Activated naive CD4-positive, alpha-beta T cell treated with Interleukin-2 at 50 U/mL for 16 hours (primary cell): ENCODE results near the gene STARD13.
"Not testable (repeated sequence)": the region's sequence is repeated elsewhere in the genome, so short reads cannot be mapped to it uniquely, and the experiment has no call there.

Experiments
- DNase-seq: peaks from one replicate; pipeline ENCODE4 v3.0.0-alpha.2; 2020

Gene STARD13

DNA sequence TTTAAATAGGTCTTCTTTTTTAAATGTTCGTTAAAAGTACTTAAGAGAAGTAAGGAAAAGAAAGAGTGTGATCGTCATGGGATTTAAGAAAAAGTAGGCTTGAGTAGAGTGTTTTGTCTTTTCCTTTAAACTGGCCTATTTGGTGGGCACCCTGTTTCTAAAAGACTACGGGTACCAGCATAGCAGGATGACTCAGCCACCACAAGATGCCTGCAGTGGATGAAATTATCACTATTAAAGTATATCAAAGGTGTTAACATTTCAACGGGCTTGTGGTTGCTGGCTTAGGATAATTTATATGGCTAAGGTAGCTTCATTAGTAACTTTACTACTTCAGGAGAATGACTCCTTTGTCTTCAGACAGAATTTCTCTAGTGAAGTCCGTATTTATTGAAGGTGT, 112.6 kb downstream of the STARD13 start:
- DNase-seq = no peak

DNA sequence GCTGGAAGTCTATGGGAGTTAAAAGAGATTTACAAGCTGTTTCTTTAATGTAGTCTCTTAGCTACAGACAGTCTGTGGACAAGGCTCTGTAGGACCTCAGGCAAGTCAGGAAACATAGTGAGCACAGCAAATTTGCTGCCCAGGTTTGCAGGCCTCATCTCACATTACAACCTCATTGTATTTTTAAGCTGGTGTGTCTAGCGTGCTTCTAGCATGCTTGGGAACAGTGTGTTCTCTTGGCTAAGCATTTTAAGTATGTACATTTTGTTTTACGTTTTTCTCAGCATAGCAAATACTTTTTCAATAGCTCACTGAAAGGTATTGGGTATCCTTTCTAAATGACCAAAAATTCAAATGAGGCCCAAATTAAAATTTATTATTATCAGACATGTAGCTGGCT, 113.2 kb downstream of the STARD13 start:
- DNase-seq = no peak

DNA sequence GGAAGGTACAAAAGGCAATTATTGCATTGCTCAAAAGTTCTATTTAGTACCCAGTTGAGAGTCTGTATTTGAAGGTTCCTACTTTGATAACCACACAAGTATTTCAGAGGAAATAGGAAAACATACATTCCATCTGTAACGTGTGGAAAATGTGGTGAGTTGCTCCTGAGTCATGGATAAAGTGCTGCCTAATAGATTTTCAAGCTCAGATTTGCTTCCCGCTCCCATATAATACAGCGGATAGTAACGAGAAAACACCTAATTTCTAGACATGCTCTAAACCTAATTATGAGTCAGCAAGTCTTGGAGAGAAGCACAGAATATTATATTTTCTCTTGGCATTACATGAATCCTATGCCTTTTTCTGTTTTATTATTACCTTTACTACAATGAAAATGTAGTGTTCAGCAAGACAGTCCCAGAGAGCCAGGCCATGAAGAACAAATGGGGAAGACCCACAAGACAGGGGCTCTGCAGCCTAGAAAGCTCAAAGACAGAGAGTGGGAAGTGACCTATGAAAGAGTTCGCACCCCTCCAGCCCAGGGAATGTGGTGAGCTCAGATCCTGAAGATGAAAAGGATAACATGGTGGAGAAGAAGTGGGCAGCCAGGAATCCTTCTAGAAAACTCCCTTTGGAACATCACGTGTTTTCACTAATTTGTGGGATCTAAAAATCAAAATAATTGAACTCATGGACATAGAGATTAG, 116.1 kb downstream of the STARD13 start:
- DNase-seq = no peak

DNA sequence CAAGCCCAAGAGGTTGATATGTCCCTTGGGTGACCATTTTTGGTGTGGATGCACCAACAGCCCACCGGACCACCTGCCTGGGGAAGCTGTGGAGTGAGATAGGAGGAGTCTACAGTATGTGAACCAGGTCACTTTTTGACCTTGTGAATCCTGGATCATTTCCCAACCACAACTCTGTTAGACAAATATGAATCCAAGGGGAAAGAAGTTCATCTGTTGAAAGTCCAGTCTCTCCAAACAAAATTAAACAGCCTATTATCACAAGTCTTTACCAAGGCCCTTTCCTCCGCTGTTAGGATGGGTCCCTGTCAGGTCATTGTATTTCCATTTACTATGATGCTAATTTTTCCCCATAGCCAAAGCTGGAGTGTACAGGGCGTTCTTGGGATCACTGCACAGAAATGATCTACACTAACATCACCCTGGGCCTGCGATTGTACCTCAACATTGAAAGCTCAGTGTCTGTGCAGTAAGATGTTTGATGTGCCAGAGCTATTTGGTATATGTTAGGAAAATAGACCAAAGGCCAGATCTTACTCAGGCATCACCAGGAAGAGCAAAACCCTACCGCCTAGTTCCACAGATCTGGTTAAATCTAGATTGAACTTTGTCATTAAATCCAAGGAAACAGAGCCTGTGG, 117.1 kb downstream of the STARD13 start:
- DNase-seq = no peak

DNA sequence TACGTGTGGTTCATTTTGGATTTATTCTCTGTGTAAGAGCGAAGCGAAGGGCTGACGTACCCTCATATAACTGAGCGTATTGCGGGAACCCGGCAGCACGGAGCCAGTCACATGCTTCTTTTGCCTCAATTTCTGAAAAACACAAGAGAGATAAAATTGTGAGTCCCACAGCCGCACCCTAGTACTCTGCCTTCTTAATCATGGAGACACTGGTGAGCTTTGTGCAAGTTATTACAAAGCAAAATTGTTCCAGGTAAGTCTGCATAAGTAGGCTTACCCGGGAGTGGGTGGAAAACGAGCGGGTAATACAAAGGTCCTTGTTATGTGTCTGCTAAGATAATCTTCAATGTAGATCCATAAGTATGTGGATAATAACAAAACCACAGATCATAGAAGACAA, 118.1 kb downstream of the STARD13 start:
- no peak for DNase-seq

DNA sequence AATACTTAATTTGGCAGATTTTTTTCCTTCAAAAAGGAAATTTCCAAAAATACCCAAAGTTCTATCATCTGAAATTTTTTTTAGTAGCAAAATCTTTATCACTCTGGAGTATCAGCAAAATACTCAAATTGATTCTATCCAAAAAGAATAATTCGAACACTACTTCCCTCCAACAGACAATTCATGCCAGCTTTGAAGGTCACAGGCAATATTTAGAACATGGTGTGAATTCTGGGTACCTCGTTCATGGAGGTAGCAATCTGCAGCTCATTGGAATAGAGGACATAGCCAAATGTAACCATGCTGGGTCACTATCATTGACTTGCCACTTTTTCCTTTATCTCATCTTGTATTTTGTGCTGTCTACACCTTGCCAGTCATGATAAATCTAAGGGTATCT, 119.8 kb downstream of the STARD13 start:
- DNase-seq = no peak

DNA sequence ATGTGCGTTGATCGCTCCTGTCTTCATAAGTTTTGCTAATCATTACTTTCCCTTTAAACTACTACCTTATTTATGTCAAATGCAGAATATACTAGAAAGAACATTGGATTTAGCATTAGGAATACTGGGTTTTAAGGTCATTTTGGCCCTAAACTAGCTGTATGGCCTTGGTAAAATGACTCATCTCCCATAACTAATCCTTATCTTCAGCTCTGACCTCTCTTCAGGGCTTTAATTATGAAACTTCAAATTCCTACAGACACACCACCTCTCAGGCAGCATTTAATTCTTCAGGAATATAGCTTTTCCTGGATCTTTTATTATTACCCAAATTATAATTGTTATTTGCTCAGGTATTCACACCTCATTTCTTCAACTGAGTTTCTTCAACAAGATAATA, 121.2 kb downstream of the STARD13 start:
- DNase-seq = no peak

DNA sequence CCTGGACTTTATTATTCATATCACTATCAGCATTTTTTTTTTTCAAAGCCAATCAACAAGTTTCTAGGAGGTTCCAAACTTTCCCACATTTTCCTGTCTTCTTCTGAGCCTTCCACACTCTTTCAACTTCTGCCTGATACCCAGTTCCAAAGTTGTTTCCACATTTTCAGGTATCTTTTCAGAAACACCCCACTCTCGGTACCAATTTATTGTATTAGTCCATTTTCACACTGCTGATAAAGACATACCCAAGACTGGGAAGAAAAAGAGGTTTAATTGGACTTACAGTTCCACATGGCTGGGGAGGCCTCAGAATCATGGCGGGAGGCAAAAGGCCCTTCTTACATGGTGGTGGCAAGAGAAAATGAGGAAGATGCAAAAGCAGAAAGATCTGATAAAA, 122.8 kb downstream of the STARD13 start:
- not testable (repeated sequence) for DNase-seq

DNA sequence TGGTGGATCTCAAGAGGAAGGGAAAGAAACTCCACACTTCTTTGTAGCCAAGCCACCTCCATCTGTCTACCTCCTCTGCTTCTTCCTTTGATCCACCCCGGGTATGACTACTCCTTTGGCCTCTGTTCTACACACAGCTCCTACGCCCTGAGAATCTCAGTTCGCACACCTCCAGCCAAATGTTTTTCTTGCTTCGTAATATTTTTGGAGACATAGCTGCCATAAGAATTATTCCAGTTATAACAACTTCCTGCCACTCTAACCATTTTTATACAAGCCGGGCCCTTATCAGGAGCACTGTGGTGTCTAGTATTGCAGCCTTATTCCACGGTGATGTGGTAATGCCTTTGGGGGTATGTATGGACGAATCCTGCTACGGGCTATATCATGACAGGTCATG, 126.7 kb downstream of the STARD13 start:
- DNase-seq = no peak

DNA sequence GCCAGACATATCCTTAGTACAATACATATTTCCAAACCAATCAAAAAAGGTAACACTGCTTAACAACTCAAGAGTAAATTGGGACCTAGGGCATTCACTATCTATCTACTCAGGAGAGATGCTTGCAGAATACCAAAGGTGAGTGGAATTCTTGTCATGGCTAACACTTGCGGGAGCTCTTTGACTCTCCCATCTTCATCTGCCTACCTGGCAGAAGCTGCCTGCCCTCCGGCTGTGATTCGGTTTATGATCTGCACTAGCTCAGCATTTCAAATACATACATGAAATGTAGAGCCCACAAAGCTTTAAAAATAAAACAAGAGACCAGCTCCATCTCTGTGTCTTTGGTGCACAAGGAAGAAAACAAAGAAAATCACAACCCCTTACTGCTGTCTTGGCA, 127.3 kb downstream of the STARD13 start:
- no peak for DNase-seq

DNA sequence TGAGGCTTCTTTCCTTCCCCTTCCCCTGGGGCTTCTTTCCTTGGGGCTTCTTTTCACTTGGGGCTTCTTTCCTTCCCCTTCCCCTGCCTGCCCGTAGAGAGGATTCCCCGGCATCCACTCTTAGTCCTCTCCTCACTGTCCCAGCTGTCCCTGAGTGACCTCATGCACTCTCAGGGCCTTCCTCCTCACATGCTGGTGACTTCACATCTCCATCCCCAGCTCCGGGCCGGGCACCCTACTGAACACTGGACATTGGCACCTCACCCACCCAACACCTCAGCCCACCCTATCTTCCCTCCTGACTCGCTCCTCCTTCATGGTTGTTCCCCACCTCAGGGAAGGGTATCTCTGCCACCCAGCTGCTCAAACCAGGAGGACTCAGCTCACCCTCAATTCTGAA, 130.6 kb downstream of the STARD13 start:
- DNase-seq = no peak

DNA sequence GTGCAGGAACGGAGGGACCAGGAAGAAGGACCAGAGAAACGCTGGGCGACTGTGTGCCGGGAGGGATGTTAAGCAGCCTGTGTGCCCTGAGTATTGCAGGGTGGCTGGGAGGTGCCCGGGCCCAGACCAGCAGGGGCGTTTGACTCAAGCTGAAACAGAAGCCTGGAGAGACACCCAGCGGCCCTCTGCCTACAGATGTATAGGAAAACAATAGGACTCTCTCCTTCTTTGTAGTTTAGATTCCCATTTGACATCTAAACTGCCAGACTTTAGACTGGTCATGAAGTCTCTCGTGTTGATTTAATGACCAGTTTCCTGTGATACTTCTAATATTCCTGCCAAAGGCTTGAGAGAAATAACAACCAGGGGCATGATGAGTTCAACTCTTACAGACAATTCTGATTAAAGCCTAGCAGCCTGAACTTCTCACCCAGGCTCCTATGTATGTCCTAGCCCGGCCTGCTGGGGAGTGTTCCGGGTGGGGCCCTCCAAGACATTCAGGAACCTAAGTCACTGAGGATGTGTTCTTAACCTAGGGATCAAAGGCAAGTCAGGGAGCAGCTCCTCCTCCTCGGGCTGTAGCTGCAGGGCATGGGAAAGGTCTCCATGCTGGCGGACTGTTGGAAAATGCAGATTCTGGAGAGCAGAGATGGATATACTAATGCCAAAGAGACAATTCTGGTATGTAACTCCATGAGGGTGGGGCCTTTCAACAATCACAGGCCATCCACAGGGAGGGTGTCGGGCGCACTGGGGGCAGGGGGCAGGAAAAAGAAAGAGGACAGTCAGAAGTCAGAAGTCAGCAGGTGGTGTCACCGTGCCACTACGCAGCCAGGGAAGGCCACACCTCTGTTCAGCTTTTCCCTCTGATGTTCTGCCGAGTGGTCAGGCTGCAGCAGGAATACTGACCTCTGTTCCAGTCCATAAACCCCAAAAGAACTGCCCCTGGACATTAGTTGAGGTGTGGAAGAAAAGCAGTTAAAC, 131.8 kb downstream of the STARD13 start:
- DNase-seq = no peak

DNA sequence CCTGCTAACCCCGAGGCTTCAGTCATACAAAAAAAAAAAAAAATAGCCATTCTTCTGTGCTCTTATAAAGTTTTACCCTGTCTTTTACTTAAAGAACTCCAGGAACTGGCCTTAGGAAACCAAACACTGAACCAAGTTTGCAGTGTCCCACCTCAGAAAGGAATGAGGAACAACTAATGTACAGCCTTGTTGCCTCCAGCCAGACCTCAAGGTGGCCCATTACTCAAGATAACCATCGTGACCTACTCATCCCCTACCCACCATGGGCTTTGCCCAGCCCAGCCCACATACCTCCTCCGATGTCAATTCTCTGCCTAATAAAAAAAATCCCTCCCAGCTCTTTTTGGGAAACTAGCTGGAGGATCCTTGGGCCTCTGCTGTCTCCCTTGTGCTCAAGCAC, 133.2 kb downstream of the STARD13 start:
- no peak for DNase-seq

DNA sequence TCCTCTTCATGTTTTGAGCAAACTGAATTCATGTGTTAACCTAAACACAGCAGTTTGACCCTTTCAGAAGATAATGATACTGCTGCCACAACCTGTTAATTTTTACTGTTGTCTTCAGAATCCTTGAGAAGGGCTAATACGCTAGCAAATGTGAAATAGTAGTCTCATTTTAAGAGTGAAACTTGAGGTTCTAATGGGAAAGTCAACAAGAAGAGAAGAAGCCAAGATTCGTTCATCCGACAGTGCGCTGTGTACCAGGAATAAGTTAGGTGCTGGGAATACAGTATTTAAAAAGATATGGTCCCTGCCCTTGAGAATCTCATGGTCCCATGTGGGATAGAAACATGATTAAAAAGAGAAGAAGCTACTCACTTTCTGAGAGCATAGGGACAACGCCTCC, 134.9 kb downstream of the STARD13 start:
- no peak for DNase-seq

DNA sequence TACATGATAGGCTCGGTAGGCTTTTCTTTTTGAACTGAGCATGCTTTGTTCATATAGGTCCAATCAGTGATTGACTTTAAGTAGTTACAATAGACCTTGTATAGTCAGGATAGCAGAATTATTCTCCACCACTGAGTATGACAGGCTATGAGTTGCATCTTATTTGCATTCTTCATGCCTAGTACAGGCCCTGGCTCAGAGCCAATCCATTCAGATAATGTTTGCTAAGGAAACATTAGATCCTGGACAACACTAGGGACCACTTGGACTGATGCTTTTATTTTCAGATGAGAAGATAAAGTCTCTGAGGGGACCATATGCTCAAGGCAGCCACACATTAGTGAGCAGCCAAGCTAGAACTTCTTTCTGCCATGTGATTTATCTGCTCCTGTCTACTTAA, 135.4 kb downstream of the STARD13 start:
- no peak for DNase-seq

DNA sequence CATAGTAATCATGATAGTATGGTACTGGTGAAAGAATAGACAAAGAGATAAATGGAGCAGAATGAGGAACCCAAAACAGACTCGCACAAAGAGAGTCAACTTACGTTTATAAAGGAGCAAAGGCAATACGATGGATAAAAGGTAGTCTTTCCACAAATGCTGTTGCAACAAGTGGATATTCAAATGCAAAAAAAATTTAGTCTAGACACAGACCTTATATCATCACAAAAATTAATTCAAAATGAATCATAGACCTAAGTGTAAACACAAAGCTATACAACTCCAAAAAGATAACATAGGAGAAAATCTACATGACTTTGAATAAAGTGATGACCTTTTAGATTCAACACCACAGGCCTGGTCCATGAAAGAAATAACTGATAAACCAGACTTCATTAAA, 137.7 kb downstream of the STARD13 start:
- no peak for DNase-seq

DNA sequence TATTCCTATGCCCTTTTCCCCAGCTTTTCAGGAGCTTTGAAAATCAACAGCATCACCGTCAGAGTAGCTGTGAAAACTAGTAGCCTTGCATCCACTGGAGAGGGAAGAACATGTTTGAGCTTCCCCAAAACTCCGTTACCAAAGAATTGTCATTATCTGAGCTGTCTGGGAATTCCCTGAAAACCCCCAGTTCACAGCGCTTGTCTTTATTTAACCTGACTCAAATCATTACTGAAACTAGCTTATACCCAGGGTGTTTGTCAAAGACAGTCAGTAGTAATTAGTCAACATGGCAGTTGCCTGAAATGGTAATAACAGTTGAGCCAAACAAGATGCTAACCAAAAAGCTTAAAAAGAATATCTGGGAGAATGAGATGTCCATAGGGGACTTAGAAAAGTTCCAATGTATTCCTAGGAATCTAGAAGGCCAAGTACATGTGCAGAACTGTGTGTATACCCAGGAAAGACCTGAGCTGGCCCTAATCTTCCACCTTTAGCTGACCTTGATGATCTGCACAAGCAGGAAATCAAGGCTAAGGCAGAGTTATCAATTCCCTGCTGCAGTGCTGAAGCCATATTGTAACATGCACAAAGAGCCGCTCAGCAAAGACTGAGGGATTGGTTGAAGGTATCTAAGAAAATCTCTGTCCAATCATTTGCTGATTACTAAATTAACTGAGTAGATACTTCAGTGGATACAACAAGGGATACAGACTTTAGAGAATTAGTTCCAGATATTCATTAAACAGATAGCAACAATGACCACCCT, 138.5 kb downstream of the STARD13 start:
- DNase-seq = no peak

DNA sequence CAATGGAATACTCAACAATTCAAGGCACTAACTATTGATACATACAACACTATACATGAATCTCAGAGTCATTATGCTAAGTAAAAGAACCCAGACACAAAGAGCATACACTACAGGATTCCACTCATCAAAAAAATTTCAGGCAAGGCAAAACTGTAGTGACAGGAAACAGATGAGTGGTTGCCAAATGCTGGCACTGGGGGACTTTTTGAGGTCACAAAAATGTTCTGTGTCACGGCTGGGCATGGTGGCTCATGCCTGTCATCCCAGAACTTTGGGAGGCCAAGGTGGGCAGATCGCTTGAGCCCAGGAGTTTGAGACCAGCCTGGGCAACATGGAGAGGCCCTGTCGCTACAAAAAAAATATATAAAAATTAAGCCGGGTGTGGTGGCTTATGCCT, 139.9 kb downstream of the STARD13 start:
- no peak for DNase-seq

DNA sequence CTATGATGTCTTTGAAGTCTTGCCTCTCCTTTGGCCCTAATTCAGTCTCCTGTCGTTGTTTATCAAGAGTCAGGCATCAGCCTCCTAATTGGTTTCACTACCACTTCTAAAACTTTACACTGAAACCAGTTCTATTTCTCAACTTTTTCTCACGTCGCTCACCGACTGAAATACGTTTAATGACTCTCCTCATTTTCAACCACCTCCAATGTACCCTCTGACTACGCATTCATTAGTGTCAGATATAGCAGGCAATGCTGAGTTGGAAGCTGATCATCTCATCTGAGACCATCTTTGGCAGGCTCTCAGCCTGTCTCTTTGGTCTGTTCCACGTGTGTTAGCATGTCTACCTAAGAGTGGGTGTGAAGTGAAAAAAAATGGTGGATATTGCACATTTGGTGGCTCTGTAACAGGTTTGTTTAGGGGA, 141.2 kb downstream of the STARD13 start:
- DNase-seq = no peak

DNA sequence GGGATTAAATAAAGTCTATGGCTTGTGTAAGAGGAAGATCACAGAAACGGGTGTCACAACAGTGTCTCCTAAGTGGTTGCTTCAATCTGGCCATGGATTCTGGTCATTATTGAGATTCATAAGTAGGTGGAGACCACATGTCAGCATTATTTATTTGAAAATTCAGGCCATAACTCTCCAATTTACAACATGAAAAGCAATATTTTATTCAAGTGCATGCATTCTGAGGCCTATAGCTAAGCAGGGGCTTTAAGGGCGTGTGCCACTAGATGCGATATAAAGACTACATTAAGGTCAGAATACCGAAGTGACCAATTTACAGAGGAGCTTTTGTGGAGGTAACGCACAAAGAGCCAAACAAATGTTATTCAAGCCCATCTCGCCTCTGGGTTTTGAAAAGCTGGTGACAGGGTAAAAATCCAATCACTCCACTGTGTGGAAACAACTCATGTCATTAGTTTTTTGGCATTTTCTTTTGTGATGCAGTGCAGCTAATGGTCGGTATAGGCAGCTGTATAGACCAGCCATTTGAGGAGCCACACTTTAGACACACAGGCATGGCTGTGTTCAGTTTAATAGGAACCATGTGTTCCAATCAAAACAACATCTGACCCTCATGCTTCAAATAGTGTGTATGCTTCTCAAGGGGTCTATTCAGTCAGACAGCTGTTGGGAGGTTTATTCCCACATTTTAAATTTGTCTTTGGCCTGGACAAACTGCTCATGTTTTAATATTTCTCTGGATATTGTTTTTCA, 145.6 kb downstream of the STARD13 start:
- no peak for DNase-seq

DNA sequence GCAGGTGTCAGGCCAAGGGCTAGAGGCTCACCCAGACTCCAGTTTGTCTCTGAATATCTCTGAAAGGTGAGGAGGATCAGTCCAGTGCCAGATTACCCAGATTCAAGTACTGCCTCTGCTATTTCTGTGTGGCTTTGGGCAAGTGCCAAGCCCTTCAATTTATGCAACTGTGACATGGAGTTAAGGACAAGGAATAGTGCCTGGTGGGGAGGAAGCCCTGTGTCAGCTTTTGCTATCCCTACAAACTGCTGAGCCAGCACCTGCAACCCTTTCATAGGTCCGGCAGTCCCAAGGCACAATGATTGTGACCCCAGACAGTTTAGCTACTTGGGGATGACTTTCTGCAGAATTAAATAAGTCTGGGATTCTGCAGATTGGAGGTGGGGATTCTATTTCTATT, 146.4 kb downstream of the STARD13 start:
- no peak for DNase-seq

DNA sequence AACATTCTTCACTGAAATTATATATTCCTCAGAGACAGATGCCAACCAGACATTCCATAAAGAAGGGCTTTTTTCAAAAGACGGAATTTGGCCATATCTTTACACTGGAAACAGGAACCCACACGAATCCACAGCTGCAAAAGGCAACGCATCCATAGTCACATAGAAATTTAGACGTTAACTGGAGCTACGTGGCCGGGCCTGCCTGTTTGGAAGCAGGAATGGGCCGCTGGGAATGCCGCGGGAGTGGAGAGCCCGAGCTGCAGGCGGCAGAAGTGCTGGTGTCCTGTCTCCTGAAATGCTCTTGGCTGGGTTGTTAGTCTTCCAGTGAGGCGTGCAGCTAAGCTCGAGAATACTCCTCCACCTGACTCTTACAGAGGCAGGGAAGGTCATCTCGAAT, 147.1 kb downstream of the STARD13 start:
- no peak for DNase-seq
